Panc1 (cell line): ENCODE results near the gene UBN2. TPM values are rescaled to one million over a fixed set of nuclear protein-coding genes. Genes with fewer than 3 reads are reported as not detected.

ENCODE experiments used
- ATAC-seq: fragments of 200-7000 bp; cut with Tn5 transposase; 2 replicates; pipeline ENCODE4 v1.9.1; 2020; ENCODE audit warnings: mild to moderate bottlenecking, moderate library complexity
- BruUV-seq: library from RNA; stranded (reverse); fragments of 400-500 nt; replicated peaks from 2 replicates; lab custom pipeline; 2021; lab: Mats Ljungman, UMichigan
- CTCF ChIA-PET: fragments of 300-600 bp; sonication (Branson Sonifier 250); formaldehyde crosslinking; loops from one replicate; lab custom pipeline; 2022; ENCODE audit warnings: antibody characterized with exemption; lab: Charles Lee
- POLR2A ChIA-PET: fragments of 300-600 bp; sonication (Branson Sonifier 250); formaldehyde crosslinking; loops from one replicate; lab custom pipeline; 2022; ENCODE audit warnings: antibody characterized with exemption; lab: Charles Lee
- DNase-seq: peaks from one replicate; pipeline ENCODE4 v3.0.0-alpha.2; 2010; ENCODE audit warnings: low read depth, low spot score
- H3K27ac ChIP-seq: 2 replicates; pipeline ENCODE4 v1.5.1; 2011; ENCODE audit warnings: mild to moderate bottlenecking, low read length, inconsistent platforms
- H3K27me3 ChIP-seq: fragments of 200-500 bp; sonication (Bioruptor generic); 2 replicates; pipeline ENCODE4 v1.6.0; 2014; ENCODE audit warnings: low read length, inconsistent platforms; ENCODE audit not compliant: control insufficient read depth, insufficient read depth
- H3K36me3 ChIP-seq: fragments of 200-500 bp; sonication (Bioruptor generic); 2 replicates; pipeline ENCODE4 v1.5.1; 2014; ENCODE audit warnings: inconsistent platforms, mild to moderate bottlenecking, low read length, moderate library complexity; ENCODE audit not compliant: control insufficient read depth, insufficient read depth
- H3K4me1 ChIP-seq: 2 replicates; pipeline ENCODE4 v1.5.1; 2011; ENCODE audit warnings: inconsistent platforms, mild to moderate bottlenecking, low read length, moderate library complexity; ENCODE audit not compliant: control insufficient read depth, insufficient read depth
- H3K4me3 ChIP-seq, 2 experiments: 2 replicates each; pipeline ENCODE4 v1.5.1; 2011 to 2012; ENCODE audit warnings: low read depth in 2 of 2, low read length in 2 of 2, mild to moderate bottlenecking in 2 of 2, inconsistent platforms in 1 of 2, moderate library complexity in 1 of 2
- H3K9me3 ChIP-seq: fragments of 200-500 bp; sonication (Bioruptor generic); 2 replicates; pipeline ENCODE4 v1.5.1; 2014; ENCODE audit warnings: low read depth, mild to moderate bottlenecking, inconsistent platforms, low read length, moderate library complexity; ENCODE audit not compliant: control insufficient read depth, insufficient read depth
- POLR2AphosphoS5 ChIP-seq: IDR thresholded peaks from 2 replicates; pipeline ENCODE4 v1.6.1; 2012; ENCODE audit warnings: mild to moderate bottlenecking, low read depth, low read length, moderate library complexity
- SIN3A ChIP-seq: IDR thresholded peaks from 2 replicates; pipeline ENCODE4 v1.6.1; 2012; ENCODE audit warnings: low read depth, mild to moderate bottlenecking, low read length, moderate library complexity, borderline replicate concordance; ENCODE audit not compliant: insufficient read depth
- TCF7L2 ChIP-seq: IDR thresholded peaks from 2 replicates; pipeline ENCODE4 v1.6.1; 2011; ENCODE audit warnings: mild to moderate bottlenecking, low read depth, low read length, inconsistent platforms
- in situ Hi-C: cut with HindIII; loops from 2 replicates; pipeline ENCODE4 v1.10.0; 2016; ENCODE audit warnings: low sequenced_read_pairs, low pct_unique_long_range_greater_than_20kb
- intact Hi-C: fragments of 100-400 bp; cut with micrococcal nuclease; formaldehyde crosslinking; loops from one replicate; pipeline ENCODE4 v1.10.0; 2022; ENCODE audit not compliant: unreplicated experiment
- total RNA-seq: library from RNA; stranded (reverse); gene quantifications from one replicate; pipeline ENCODE4 v1.2.1, GENCODE V29; 2021; ENCODE audit not compliant: unreplicated experiment
- TF ChIP-seq, protein P1 (sequence below): fragments of 450-650 bp; IDR thresholded peaks from 2 replicates; pipeline ENCODE4 v1.5.1; 2017; ENCODE audit warnings: mild to moderate bottlenecking
- TF ChIP-seq, protein P2 (sequence below), 2 experiments: IDR thresholded peaks; 2 replicates each; pipeline ENCODE4 v1.6.1; 2011 to 2012; ENCODE audit warnings: low read depth in 2 of 2, control low read depth in 1 of 2, low read length in 1 of 2, mild to moderate bottlenecking in 1 of 2, moderate library complexity in 1 of 2; ENCODE audit not compliant: insufficient read depth in 1 of 2

UBN2 gene
- total RNA-seq, 1 experiment from 2014 or later = 14.0 TPM

DNA sequence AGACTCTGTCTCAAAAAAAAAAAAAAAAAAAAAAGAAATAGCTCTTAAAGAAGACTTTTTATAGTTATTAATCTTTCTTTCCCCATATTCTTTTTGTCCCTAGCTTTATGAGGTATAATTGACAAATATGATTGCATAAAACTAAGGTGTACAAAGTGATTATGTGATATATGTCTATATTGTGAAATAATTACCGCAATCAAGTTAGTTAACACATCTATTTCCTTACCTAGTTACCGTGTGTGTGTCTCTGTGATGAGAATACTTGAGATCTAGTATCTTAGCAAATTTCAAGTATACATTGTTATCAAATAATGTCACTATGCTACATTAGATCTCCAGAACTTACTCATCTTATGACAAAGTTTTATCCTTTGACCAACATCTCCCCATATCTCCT lies 30.7 kb upstream of the UBN2 start:
- ChIA-PET CTCF (no interaction called here), POLR2A (interaction anchor here (0.6 kb wide), 1 partner anchor 399 kb away, joined by 14 read pairs; no protein-coding TSS in a partner anchor)
- H3K36me3 ChIP-seq = no peaks in the 10 kb centered on the region
- no peak for DNase-seq
- no TSS peak for BruUV-seq
- in situ Hi-C loops (no loop called here), intact Hi-C loops (no loop called here)
- no peak for ATAC-seq
- H3K27ac ChIP-seq = no peak overlapping the region
- no peak overlapping the region for H3K4me3 ChIP-seq
- H3K4me1 ChIP-seq = no peaks in the 10 kb centered on the region
- TF ChIP-seq POLR2AphosphoS5 = no peak
- no peak for TF ChIP-seq SIN3A
- TF ChIP-seq, protein P1, sequence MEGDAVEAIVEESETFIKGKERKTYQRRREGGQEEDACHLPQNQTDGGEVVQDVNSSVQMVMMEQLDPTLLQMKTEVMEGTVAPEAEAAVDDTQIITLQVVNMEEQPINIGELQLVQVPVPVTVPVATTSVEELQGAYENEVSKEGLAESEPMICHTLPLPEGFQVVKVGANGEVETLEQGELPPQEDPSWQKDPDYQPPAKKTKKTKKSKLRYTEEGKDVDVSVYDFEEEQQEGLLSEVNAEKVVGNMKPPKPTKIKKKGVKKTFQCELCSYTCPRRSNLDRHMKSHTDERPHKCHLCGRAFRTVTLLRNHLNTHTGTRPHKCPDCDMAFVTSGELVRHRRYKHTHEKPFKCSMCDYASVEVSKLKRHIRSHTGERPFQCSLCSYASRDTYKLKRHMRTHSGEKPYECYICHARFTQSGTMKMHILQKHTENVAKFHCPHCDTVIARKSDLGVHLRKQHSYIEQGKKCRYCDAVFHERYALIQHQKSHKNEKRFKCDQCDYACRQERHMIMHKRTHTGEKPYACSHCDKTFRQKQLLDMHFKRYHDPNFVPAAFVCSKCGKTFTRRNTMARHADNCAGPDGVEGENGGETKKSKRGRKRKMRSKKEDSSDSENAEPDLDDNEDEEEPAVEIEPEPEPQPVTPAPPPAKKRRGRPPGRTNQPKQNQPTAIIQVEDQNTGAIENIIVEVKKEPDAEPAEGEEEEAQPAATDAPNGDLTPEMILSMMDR = no peak
- no peak for TF ChIP-seq TCF7L2
- TF ChIP-seq, protein P2, sequence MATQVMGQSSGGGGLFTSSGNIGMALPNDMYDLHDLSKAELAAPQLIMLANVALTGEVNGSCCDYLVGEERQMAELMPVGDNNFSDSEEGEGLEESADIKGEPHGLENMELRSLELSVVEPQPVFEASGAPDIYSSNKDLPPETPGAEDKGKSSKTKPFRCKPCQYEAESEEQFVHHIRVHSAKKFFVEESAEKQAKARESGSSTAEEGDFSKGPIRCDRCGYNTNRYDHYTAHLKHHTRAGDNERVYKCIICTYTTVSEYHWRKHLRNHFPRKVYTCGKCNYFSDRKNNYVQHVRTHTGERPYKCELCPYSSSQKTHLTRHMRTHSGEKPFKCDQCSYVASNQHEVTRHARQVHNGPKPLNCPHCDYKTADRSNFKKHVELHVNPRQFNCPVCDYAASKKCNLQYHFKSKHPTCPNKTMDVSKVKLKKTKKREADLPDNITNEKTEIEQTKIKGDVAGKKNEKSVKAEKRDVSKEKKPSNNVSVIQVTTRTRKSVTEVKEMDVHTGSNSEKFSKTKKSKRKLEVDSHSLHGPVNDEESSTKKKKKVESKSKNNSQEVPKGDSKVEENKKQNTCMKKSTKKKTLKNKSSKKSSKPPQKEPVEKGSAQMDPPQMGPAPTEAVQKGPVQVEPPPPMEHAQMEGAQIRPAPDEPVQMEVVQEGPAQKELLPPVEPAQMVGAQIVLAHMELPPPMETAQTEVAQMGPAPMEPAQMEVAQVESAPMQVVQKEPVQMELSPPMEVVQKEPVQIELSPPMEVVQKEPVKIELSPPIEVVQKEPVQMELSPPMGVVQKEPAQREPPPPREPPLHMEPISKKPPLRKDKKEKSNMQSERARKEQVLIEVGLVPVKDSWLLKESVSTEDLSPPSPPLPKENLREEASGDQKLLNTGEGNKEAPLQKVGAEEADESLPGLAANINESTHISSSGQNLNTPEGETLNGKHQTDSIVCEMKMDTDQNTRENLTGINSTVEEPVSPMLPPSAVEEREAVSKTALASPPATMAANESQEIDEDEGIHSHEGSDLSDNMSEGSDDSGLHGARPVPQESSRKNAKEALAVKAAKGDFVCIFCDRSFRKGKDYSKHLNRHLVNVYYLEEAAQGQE (IDR thresholded peaks at IDR 0.05; ENCODE audit: insufficient read depth in 1 of 2, low read depth in 2 of 2, low read length in 1 of 2) = no peak
- H3K9me3 ChIP-seq = no peaks in the 10 kb centered on the region
- no peaks in the 10 kb centered on the region for H3K27me3 ChIP-seq

DNA sequence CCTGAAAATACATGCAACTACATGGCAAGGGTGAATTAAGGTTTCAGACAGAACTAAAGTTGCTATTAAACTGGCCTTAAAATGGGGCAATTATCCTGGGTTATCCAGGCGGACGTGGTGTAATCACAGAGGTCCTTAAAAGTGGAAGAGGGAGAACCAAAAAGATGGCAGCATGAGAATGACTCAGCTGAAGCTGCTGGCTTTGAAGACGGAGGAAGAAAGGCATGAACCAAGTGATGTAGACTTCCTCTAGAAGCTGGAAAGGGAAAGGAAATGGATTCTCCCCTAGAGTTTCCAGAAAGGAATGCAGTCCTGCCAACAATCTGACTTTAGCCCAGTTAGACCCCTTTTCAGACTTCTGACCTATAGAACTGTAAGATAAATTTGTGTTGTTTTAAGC lies 27.0 kb upstream of the UBN2 start:
- H3K4me1 ChIP-seq = no peaks in the 10 kb centered on the region

More for the DNA sequence above, 27.0 kb upstream of the UBN2 start:
- ATAC-seq (no peak), DNase-seq (no peak)
- H3K4me3 ChIP-seq = no peak overlapping the region
- intact Hi-C loops (no loop called here), in situ Hi-C loops (no loop called here)
- CTCF ChIA-PET = no interaction called here
- BruUV-seq = no TSS peak
- no peaks in the 10 kb centered on the region for H3K27me3 ChIP-seq
- TF ChIP-seq TCF7L2 (no peak), SIN3A (no peak), POLR2AphosphoS5 (no peak)
- TF ChIP-seq, protein P1 = no peak
- TF ChIP-seq, protein P2 (IDR thresholded peaks at IDR 0.05; ENCODE audit: insufficient read depth in 1 of 2, low read depth in 2 of 2, low read length in 1 of 2) = no peak
- POLR2A ChIA-PET = no interaction called here
- no peaks in the 10 kb centered on the region for H3K36me3 ChIP-seq
- H3K9me3 ChIP-seq = no peaks in the 10 kb centered on the region
- H3K27ac ChIP-seq = no peak overlapping the region
